GM19238 (cell line): ENCODE measurements around the gene PNLIPRP2.

Experiments used
- DNase-seq: peaks from one replicate; pipeline ENCODE4 v3.0.0; 2011; ENCODE audit warnings: low spot score; ENCODE audit not compliant: insufficient read length

PNLIPRP2 gene

GRCh38 chr10:116683166-116683565, 62.4 kb downstream of the PNLIPRP2 start:
- no peak for DNase-seq

- DNase-seq: no peak
These were observed 63.1 kb downstream of the PNLIPRP2 start for GRCh38 chr10:116683821-116684220.

DNA sequence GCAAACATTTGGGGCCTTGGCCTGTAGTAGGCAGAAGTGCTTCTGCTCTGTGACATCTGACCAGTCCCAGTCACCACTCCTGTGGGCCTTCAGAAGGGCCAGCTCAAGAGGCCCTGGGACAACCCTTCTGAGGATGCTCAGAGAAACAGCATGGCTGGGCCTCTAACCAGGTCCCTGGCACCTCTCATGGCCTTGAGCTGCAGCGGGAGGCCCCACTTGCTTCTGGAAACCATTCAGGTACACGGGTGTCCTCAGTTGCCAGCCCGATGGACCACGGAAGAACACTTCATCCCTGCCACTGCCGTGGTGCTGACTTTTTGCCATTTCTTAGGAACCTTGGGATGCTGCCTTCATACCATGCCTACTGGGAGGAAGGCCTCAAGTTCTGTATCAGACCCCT, 64.0 kb downstream of the PNLIPRP2 start:
- DNase-seq: no peak

DNA sequence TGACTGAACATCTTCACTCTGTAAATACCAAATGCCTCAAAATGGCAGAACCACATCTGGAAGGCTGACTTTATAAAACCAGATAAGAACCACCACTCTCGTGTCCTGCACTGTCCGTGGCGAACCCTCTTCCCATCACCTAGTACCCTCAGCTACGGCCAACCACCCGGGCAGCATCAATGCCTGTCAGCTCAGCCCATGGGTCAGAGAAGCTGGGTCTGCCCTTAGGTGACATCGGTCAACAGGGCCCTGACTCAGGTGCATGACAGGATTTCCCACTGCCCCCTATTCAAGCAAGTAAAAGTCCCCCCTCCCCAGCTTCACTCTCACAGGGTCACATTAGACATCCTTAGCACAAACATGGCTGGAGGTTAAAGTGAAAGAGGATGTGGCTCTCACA, 65.1 kb downstream of the PNLIPRP2 start:
- DNase-seq: no peak

- DNase-seq: no peak
These were observed 65.9 kb downstream of the PNLIPRP2 start for GRCh38 chr10:116686632-116687031.

GRCh38 chr10:116687633-116688032, 66.9 kb downstream of the PNLIPRP2 start:
- no peak for DNase-seq

GRCh38 chr10:116688241-116688711, 67.5 kb downstream of the PNLIPRP2 start:
- DNase-seq: no peak

DNA sequence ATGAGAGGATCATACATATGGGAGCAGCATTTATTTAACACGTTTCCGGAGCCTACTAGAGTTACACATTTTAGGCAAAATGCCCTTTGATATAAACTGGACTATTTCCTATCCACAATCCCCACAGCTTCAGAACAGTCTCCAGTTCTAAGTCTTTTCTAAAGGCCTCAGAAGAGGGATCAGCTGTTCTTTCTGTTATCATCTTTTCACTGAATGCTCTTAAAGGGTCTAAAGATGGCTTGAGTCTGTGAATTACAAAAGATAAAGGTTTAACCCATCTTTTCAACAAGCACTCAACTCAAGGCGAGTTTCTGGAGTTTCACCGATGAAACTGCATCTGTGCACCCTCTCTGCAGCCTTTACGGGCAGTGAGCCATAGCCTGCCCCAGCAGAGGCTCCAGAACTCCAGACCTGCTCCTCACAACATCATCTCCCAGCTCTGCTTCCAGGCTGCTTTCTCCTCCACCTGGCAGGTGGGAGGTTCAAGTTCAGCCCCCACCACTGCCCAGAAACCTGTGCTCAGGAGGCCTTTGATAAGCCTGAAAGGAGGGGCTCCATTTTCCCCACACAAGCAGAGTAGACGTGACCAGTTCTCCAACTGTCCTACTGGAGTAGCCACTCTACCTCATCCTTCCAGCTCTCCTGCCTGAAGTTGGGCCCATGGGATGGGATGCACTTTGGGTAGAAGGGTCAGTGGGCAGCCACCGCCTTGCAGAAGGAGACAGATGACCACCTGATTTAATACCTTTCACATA, 68.2 kb downstream of the PNLIPRP2 start:
- no peak for DNase-seq

- no peak for DNase-seq
These were observed 69.0 kb downstream of the PNLIPRP2 start for GRCh38 chr10:116689744-116690143.

DNA sequence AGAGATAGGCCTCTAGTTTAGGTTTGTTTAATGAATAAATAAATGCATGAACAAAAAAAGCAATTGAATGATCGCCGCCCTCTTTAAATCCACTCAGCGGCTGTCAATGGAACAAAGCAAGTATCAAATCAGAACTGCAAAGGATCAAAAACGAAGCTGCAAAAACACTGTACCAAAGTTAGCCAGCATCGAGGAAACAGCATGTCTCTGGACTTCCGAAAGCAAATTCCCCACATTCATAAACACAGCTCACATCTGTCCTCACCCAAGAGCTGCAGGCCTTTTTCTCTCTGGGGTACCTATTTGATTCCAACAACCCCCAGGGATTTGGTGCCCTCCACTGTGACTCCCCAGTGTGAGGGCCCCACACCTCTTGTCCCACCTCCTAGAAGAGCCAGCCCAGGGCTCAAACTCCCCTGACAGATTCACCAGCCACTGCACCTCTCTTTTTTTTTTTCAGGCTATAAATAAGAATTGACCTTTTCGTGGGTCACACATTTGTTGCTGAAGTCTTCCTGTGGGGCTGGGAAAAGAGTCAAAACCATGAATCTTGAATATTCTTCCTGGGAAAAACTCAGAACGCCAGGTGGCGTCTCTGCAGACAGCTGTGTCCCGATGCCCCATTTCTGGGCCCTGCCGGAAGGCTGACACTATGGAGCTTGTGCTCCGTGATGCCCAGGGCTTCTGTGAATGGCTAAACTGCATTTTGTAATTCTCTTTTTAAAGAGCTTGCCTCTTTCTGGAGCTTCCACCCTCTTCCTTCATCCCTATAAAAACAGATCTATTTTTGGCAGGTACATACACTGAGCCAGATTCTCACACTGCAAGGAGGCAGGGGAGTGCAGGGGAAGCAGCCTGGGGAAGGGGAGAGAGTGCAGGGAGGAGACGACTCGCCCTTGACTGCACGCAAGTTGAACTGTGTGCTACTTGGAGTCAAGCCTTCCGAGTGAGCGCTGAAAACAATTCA, 69.9 kb downstream of the PNLIPRP2 start:
- no peak for DNase-seq

- no peak for DNase-seq
These were observed 70.9 kb downstream of the PNLIPRP2 start for GRCh38 chr10:116691635-116692034.

DNA sequence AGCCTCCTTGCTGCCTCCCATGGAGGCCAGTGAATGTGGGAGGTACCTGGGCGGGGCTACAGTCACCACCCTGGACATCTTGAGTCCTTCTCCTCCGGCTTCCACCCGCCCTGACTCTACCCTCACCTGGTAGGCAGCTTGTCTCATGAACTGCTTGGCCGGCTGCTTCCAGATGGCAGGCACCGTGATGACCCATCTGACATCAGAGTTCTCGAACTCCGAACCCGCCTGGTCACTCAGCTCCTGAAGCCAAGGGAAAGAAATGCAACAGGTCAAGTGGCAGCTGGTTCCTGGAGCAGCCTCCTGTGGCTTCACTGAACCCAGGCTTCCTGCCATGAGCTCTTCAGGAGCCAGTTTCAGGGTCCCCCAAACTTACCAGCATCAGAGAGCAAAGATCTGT, 71.5 kb downstream of the PNLIPRP2 start:
- DNase-seq: no peak

- no peak for DNase-seq
These were observed 73.6 kb downstream of the PNLIPRP2 start for GRCh38 chr10:116694243-116694926.
